H1 (cell line): ENCODE data around the gene NKX2-8. TPM values are rescaled to one million over a fixed set of nuclear protein-coding genes. Genes with fewer than 3 reads are reported as not detected.

Experiments
- CTCF ChIA-PET: fragments of 300-600 bp; sonication (Branson Sonifier 250); formaldehyde crosslinking; loops from one replicate; lab custom pipeline; 2021; ENCODE audit not compliant: partially characterized antibody; lab: Charles Lee
- POLR2A ChIA-PET: fragments of 300-600 bp; sonication (Branson Sonifier 250); formaldehyde crosslinking; loops from one replicate; lab custom pipeline; 2021; ENCODE audit warnings: inconsistent platforms; ENCODE audit not compliant: partially characterized antibody; lab: Charles Lee
- DNase-seq, 2 experiments: peaks; one replicate each; pipeline versions ENCODE4 v3.0.0 to v3.0.0-alpha.2; 2010 to 2022; ENCODE audit warnings: low spot score in 2 of 2, low read depth in 1 of 2, mixed read lengths in 1 of 2
- FAIRE-seq: peaks from 2 replicates; lab custom pipeline; 2011; peaks lifted over from hg19 to GRCh38; lab: Jason Lieb, UNC
- H2AFZ ChIP-seq: 2 replicates; pipeline ENCODE4 v1.8.1; 2012; ENCODE audit warnings: low read length, inconsistent platforms
- H2AK5ac ChIP-seq: 2 replicates; pipeline ENCODE4 v1.6.1; 2013; ENCODE audit warnings: low read depth, low read length
- H2BK120ac ChIP-seq: replicated peaks from 2 replicates; pipeline ENCODE3; 2013; ENCODE audit warnings: low read depth, low read length, inconsistent platforms
- H2BK12ac ChIP-seq: 2 replicates; pipeline ENCODE4 v1.6.1; 2013; ENCODE audit warnings: low read depth, low read length
- H2BK15ac ChIP-seq: 2 replicates; pipeline ENCODE4 v1.6.1; 2013; ENCODE audit warnings: low read length
- H2BK20ac ChIP-seq: 2 replicates; pipeline ENCODE4 v1.6.1; 2013; ENCODE audit warnings: low read length
- H2BK5ac ChIP-seq: 2 replicates; pipeline ENCODE4 v1.6.1; 2013; ENCODE audit warnings: low read depth, low read length
- H3K14ac ChIP-seq: 2 replicates; pipeline ENCODE4 v1.6.1; 2013; ENCODE audit warnings: inconsistent platforms; ENCODE audit not compliant: insufficient read length
- H3K18ac ChIP-seq: 2 replicates; pipeline ENCODE4 v1.6.1; 2013; ENCODE audit warnings: low read length; ENCODE audit errors: extremely low read depth
- H3K23ac ChIP-seq: 2 replicates; pipeline ENCODE4 v1.6.1; 2013; ENCODE audit warnings: inconsistent platforms; ENCODE audit not compliant: insufficient read length
- H3K23me2 ChIP-seq: 2 replicates; pipeline ENCODE4 v1.6.1; 2013; ENCODE audit warnings: low read depth, low read length
- H3K27ac ChIP-seq: 2 replicates; pipeline ENCODE4 v1.6.1; 2011; ENCODE audit warnings: low read depth, low read length, inconsistent platforms
- H3K27me3 ChIP-seq, 4 experiments: replicated peaks in 1 of 4; 1 replicate in 1 of 4; 2 replicates in 3 of 4; pipeline versions ENCODE4 v1.6.1 to v1.8.1; 2011 to 2013; ENCODE audit warnings: low read length in 3 of 4, mild to moderate bottlenecking in 3 of 4, inconsistent platforms in 2 of 4, mixed read lengths in 2 of 4, moderate library complexity in 1 of 4; ENCODE audit not compliant: control insufficient read depth in 3 of 4, insufficient read depth in 3 of 4; ENCODE audit errors: extremely low read depth in 1 of 4
- H3K36me3 ChIP-seq, 4 experiments: 2 replicates each; pipeline versions ENCODE4 v1.6.1 to v1.8.1; 2011 to 2013; ENCODE audit warnings: mild to moderate bottlenecking in 4 of 4, low read length in 3 of 4, moderate library complexity in 2 of 4, control low read depth in 1 of 4, inconsistent platforms in 1 of 4; ENCODE audit not compliant: insufficient read depth in 4 of 4, control insufficient read depth in 2 of 4
- H3K4ac ChIP-seq: replicated peaks from 2 replicates; pipeline ENCODE3; 2013; ENCODE audit warnings: low read length, low read depth, mixed read lengths, inconsistent platforms; ENCODE audit not compliant: insufficient read length
- H3K4me1 ChIP-seq, 4 experiments: replicated peaks in 1 of 4; 1 replicate in 1 of 4; 2 replicates in 3 of 4; pipeline versions ENCODE4 v1.6.1 to v1.8.1; 2011 to 2013; ENCODE audit warnings: low read length in 3 of 4, inconsistent platforms in 2 of 4, mixed read lengths in 1 of 4; ENCODE audit not compliant: insufficient read depth in 4 of 4, control insufficient read depth in 3 of 4
- H3K4me2 ChIP-seq, 2 experiments: 2 replicates each; pipeline versions ENCODE4 v1.6.1 to v1.8.1; 2011 to 2013; ENCODE audit warnings: low read depth in 2 of 2, low read length in 2 of 2, control low read depth in 1 of 2, inconsistent platforms in 1 of 2, mild to moderate bottlenecking in 1 of 2; ENCODE audit not compliant: insufficient read depth in 1 of 2
- H3K4me3 ChIP-seq, 4 experiments: fragments of 200-600, 300-600 bp in 1 of 4; sonication (generic), shearing (Covaris generic), sonication (Bioruptor Twin) in 1 of 4; 2 replicates each; pipeline versions ENCODE4 v1.5.1 to v1.8.1; 2011 to 2016; ENCODE audit warnings: low read length in 4 of 4, low read depth in 3 of 4, control low read depth in 2 of 4, inconsistent platforms in 2 of 4, mild to moderate bottlenecking in 2 of 4, mixed read lengths in 1 of 4, moderate library complexity in 1 of 4; ENCODE audit not compliant: insufficient read depth in 2 of 4; ENCODE audit errors: extremely low read depth in 1 of 4
- H3K56ac ChIP-seq: replicated peaks from 2 replicates; pipeline ENCODE3; 2013; ENCODE audit warnings: low read depth, mild to moderate bottlenecking, mixed read lengths, low read length, inconsistent platforms; ENCODE audit not compliant: insufficient read length
- H3K79me1 ChIP-seq: 2 replicates; pipeline ENCODE4 v1.6.1; 2013; ENCODE audit warnings: low read depth, low read length, control low read depth
- H3K79me2 ChIP-seq, 2 experiments: 2 replicates each; pipeline versions ENCODE4 v1.6.1 to v1.8.1; 2012 to 2013; ENCODE audit warnings: low read length in 2 of 2, mild to moderate bottlenecking in 2 of 2, inconsistent platforms in 1 of 2; ENCODE audit not compliant: insufficient read depth in 2 of 2, control insufficient read depth in 1 of 2
- H3K9ac ChIP-seq, 4 experiments: replicated peaks in 1 of 4; 1 replicate in 1 of 4; 2 replicates in 3 of 4; pipeline versions ENCODE4 v1.6.1 to v1.8.1; 2011 to 2013; ENCODE audit warnings: low read depth in 3 of 4, low read length in 3 of 4, control low read depth in 2 of 4, mild to moderate bottlenecking in 2 of 4, moderate library complexity in 2 of 4, inconsistent platforms in 1 of 4; ENCODE audit errors: extremely low read depth in 1 of 4
- H3K9me3 ChIP-seq, 2 experiments: 2 replicates each; pipeline versions ENCODE4 v1.6.1 to v1.8.1; 2012 to 2013; ENCODE audit warnings: mild to moderate bottlenecking in 2 of 2, moderate library complexity in 2 of 2, control low read depth in 1 of 2, inconsistent platforms in 1 of 2, low read depth in 1 of 2, low read length in 1 of 2, mixed read lengths in 1 of 2; ENCODE audit not compliant: insufficient read depth in 2 of 2
- H4K20me1 ChIP-seq, 2 experiments: replicated peaks in 1 of 2; 2 replicates each; pipeline versions ENCODE3 to v1.8.1; 2011 to 2013; ENCODE audit warnings: inconsistent platforms in 2 of 2, low read length in 2 of 2, mild to moderate bottlenecking in 1 of 2; ENCODE audit not compliant: insufficient read depth in 2 of 2, control insufficient read depth in 1 of 2
- H4K5ac ChIP-seq: 2 replicates; pipeline ENCODE4 v1.6.1; 2013; ENCODE audit warnings: low read length, low read depth, mixed read lengths, inconsistent platforms; ENCODE audit not compliant: insufficient read length
- H4K8ac ChIP-seq: 2 replicates; pipeline ENCODE4 v1.8.0; 2013; ENCODE audit warnings: mild to moderate bottlenecking, moderate library complexity, low read length, inconsistent platforms; ENCODE audit not compliant: insufficient read depth; ENCODE audit errors: extremely low read depth
- H4K91ac ChIP-seq: replicated peaks from 2 replicates; pipeline ENCODE3; 2013; ENCODE audit warnings: low read length, mixed read lengths, inconsistent platforms; ENCODE audit not compliant: insufficient read length
- PHF8 ChIP-seq: fragments of 200-600 bp; sonication (generic); conservative IDR thresholded peaks from 2 replicates; pipeline ENCODE4 v1.7.1; 2012; ENCODE audit warnings: low read depth, mild to moderate bottlenecking, inconsistent platforms, low read length, moderate library complexity
- RXRA ChIP-seq: IDR thresholded peaks from 2 replicates; pipeline ENCODE4 v1.6.1; 2011; ENCODE audit warnings: low read depth, mild to moderate bottlenecking, low read length, moderate library complexity; ENCODE audit not compliant: insufficient read depth
- WGBS, 2 experiments: shearing (Covaris generic) in 1 of 2; methylation state at CpG; one replicate each; pipeline versions ENCODE4 v1.1.6 to v1.1.7; 2013 to 2015; ENCODE audit warnings: low lambda C conversion rate in 2 of 2, mixed read lengths in 2 of 2, inconsistent platforms in 1 of 2, low coverage in 1 of 2, missing lambda C conversion rate in 1 of 2; ENCODE audit not compliant: insufficient replicate concordance in 2 of 2, insufficient coverage in 1 of 2, insufficient read length in 1 of 2; ENCODE audit errors: extremely low coverage in 1 of 2, missing lambda C conversion rate in 1 of 2; 5-methylcytosine and 5-hydroxymethylcytosine counted together
- polyA plus RNA-seq, 7 experiments: library from polyadenylated mRNA; depleted of rRNA in 3 of 7; stranded (reverse) in 5 of 7; unstranded in 2 of 7; fragments of >200 nt in 5 of 7; fragments of 200-250 nt in 2 of 7; gene quantifications; 1 replicate in 5 of 7; 2 replicates in 1 of 7; 4 replicates in 1 of 7; pipeline versions ENCODE4 v1.2.1 to v1.2.3, GENCODE V29; 2011 to 2013; ENCODE audit warnings: missing spikeins in 2 of 7, mixed read lengths in 2 of 7
- total RNA-seq: library from RNA; stranded (reverse); fragmentation: NEBNext Ultra II Directional; extraction: Animal tissue kit (Norgen Biotek cat#: 25700); gene quantifications from 2 replicates; pipeline ENCODE4 v1.2.1, GENCODE V29; 2021

The NKX2-8 gene
- total and polyA plus RNA-seq, 2 of the 8 experiments (the other 6 are each of a cell fraction or from before 2014, with no cell fraction given), result not detected

GRCh38 chr14:36550899-36551298, 31.5 kb downstream of the NKX2-8 start:
- Histone ChIP-seq H3K9ac (no peak overlapping the region), H2AK5ac (no peak overlapping the region), H2BK120ac (no peak overlapping the region), H3K4me1 (no peaks in the 10 kb centered on the region), H3K4me2 (no peak overlapping the region), H3K79me1 (no peaks in the 10 kb centered on the region), H4K20me1 (no peaks in the 10 kb centered on the region), H3K27ac (no peak overlapping the region), H2AFZ (no peak overlapping the region), H2BK20ac (no peak overlapping the region), H3K23ac (no peak overlapping the region), H3K56ac (no peak overlapping the region), H4K8ac (no peak overlapping the region), H3K27me3 (no peaks in the 10 kb centered on the region), H4K91ac (no peak overlapping the region), H3K79me2 (no peaks in the 10 kb centered on the region), H3K9me3 (no peaks in the 10 kb centered on the region), H2BK12ac (no peak overlapping the region), H3K14ac (no peak overlapping the region), H4K5ac (no peak overlapping the region), H3K36me3 (no peaks in the 10 kb centered on the region), H3K23me2 (no peaks in the 10 kb centered on the region), H3K18ac (no peak overlapping the region), H3K4ac (no peak overlapping the region), H2BK5ac (no peak overlapping the region), H3K4me3 (no peak overlapping the region), H2BK15ac (no peak overlapping the region)
- no peak for FAIRE-seq
- no peak for DNase-seq
- WGBS, 2 experiments, result 94% methylated on average over 1 of the region's 1 CpG; no CpG with 5 or more reads in 1 of the 2 experiments
- ChIA-PET POLR2A (no interaction called here), CTCF (interaction anchor here (0.8 to 11.4 kb wide), 8 partner anchors 16 to 481 kb away, joined by 3 to 230 read pairs (median 4); partner anchors contain the start of gene NKX2-1)
- no peak for TF ChIP-seq RXRA
- no peak for TF ChIP-seq PHF8
